CD4-positive, alpha-beta T cell treated with Interleukin-2 at 100 ng/mL for 4 hours (primary cell): ENCODE results near the gene SH3PXD2A.

Experiments used
- DNase-seq: peaks from one replicate; pipeline ENCODE4 v3.0.0-alpha.2; 2020; ENCODE audit warnings: low spot score

Gene SH3PXD2A

GRCh38 chr10:103855424-103855823, at the start of gene SH3PXD2A:
SH3PXD2A (minus strand) TSS chr10:103855576; CDS start chr10:103855266, 310 bp downstream.
- no peak for DNase-seq

DNA sequence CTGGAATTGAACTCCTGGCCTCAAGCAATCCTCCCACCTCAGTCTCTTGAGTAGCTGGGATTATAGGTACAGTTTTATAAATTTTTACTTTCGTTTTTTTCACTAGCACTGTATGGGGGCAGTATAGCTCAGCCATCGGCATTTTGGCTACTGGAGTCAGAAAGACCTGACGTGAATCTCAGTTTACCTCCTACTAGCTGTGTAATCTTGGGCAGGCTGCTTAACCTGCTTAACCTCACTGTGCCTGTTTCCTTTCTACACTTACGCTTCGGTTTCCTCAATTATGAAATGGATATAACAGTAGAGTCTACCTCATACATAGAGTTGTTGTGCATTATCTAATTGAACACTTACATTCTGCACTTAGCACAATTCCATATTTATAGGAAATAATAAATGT, 45.9 kb upstream of the SH3PXD2A start:
- peak; percentile 32 for DNase-seq

DNA sequence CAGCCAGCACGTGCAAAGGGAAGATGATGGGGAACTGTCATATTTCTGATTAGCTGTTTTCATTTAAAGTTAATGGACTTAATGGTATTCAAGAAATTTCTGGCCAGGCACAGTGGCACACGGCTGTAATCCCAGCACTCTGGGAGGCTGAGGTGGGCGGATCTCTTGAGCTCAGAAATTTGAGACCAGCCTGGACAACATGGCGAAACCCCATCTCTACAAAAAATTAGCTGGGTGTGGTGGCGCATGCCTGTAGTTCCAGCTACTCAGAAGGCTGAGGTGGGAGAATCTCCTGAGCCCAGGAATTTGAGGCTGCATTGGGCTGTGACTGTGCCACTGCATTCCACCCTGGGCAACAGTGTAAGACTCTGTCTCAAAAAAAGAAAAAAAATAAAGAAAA, 43.9 kb upstream of the SH3PXD2A start:
- no peak for DNase-seq

DNA sequence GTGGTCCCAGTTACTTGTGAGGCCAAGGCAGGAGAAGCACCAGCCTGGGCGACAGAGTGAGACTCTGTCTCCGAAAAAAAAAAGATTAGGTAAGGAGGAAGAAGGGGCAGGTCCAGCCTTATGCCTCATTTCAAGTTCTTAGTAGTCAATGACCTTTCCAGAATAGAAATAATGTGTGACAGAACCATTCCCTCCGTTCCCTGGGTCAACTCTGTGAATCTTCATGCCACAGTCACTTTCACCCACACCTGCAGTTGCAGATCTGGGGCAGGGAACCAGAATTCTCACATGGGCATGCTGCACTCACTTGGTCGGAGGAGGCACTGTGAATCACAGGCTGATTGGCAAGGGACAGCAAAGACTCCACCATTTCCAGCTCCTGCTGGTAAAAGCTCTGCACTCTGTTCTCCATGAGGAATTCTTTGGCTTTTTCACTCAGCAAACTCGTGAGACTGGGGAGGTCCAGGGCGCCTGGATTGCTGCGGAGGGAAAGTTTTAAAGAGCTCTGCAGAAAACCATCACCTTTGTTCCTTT, 41.9 kb upstream of the SH3PXD2A start:
- no peak for DNase-seq

- DNase-seq: no peak
These were observed 40.8 kb upstream of the SH3PXD2A start for GRCh38 chr10:103896225-103896624.

DNA sequence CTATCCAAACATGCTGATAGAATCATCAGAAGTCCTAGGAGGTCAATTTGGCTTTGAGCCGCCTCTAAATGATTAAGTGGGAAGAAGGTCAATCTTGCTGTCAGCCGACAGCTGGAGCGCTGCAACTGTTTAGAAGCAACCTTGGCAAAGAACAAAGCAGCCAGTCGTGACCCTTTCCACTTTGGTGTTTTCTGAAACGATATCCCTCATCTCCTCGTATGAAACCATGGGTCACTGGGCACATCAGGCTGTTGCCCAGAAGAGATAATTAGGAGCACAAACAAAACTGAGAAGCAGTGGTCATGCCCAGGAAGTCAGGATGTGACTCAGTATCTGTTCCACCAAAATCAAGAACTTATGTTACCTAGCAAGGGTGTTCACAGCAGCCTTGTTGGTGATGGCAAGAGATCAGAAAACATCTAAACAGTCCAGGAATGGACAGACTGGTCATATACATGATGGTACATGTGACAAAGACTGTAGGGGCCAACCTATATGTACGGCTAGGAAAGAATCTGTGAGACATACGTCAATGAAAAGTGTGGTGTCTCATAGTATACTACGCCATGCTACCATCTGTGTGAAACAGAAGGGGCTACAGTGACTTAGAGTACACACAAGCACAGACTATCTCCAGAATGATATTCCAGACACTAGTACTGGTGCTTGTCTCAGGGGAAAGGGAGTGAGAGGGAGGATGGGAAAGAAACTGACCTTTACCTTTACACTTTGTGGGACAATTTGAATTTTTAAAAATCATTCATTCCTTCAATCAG, 40.2 kb upstream of the SH3PXD2A start:
- DNase-seq: peak; percentile 20

- no peak for DNase-seq
These were observed 39.1 kb upstream of the SH3PXD2A start for GRCh38 chr10:103894441-103894864.

GRCh38 chr10:103893817-103894216, 38.4 kb upstream of the SH3PXD2A start:
- no peak for DNase-seq

GRCh38 chr10:103892181-103892580, 36.8 kb upstream of the SH3PXD2A start:
- DNase-seq: no peak

- no peak for DNase-seq
These were observed 35.3 kb upstream of the SH3PXD2A start for GRCh38 chr10:103890688-103891087.

DNA sequence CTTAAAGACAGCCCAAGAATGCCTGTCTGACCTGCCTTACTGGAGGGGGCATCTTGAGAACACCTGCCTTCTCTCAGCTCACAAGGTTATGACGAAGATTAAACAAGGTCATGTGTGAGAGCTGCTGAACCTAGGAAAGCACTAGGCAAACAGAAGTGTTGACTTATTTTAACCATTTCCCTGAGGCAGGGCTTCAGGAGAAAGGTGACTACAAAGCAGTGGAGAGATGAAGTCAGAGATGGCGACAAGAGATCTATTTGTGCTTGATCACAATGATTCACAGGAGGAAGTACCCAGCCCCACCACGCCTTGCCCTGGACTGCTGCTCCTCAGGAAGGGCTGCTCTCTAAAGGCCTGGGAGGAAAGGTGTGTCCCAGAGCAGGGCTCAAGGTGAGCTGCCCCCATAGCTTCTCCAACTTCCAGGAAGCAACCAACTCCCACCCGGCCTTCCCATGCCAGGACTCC, 34.9 kb upstream of the SH3PXD2A start:
- peak; percentile 67 for DNase-seq

GRCh38 chr10:103889121-103889720, 33.8 kb upstream of the SH3PXD2A start:
- no peak for DNase-seq

DNA sequence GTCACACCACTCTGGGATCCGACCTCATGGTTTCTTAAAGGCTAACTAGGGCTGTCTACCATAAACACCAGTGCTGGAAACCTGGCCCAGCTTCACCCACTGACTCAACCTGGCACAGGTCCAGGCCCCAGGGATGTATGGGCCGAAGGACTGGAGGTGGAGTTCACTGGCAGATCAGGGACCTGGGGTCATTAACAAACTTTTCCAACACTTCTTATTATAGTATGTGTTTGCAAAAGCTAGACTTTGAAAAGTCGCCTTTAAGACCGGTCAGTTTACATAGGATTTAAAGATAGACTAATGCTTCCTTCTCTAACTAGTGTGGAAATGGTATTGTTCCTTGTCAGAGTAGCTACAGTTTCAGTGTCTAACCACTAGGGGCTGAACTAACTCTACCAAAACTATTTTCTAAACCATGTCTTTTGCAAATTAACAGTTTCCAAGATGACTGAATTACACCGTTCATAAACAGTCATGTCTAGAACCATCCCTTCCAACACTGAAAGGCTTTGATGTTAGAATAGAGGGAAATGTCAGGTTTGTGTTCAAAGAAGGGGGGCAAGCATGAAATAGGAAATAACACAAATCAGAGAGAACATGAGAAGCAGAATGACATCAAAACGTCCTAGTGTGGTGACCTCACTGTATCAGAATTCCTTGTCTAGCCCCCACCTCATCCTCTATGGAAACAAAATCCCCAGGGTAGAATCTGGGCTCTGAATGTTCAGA, 32.9 kb upstream of the SH3PXD2A start:
- DNase-seq: peak; percentile 79

DNA sequence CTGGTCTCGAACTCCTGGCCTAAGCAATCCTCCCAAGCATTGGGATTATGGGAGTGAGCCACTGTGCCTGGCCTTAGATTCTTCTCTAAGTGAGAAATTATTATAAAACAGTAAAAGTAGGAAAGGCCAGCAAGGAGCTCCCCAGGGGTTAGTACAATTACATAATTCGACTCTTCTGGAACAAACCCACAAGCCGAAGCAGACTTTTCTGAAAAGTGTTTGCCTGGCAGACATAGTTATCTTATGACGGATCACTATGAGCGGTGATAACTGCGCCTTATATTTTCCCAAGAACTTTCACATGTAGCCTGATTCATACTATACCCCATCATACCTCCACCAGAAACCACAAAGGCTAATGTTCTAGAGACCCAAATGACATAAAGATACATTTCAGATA, 30.2 kb upstream of the SH3PXD2A start:
- DNase-seq: no peak

GRCh38 chr10:103884681-103885139, 29.3 kb upstream of the SH3PXD2A start:
- DNase-seq: peak; percentile 24

DNA sequence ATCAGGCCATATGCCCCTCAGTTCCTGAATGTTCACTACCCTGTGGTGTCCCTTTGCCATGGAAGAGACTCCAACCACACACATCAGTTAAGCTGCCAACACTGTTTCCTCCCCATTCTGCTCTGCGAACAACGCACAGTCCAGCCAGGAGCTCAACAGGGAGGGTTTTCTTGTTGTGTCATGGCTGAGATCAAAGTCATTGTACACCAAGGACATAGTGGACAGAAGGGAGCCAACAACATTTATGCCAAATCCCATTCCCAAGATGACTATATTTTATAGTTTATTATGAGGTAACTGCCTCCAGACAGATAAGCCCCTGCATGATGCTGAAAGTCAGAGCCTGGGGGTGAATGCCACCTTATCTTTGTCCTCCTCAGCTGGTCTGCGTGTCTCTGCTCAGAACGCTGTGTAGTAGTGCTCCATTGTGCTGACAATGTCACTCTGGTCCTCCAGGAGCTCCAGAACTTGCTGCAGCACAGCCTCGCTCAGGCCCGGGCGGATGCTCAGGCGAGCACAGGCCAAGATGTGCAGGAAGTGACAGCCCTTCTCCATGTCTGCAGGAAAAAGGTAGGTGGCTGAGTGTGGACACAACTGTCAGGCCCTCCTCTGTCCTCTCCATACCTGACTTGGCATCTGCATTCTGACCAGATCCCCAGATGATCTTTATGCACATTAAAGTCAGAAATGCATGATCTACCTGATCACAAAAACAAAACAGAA, 27.1 kb upstream of the SH3PXD2A start:
- DNase-seq: no peak

DNA sequence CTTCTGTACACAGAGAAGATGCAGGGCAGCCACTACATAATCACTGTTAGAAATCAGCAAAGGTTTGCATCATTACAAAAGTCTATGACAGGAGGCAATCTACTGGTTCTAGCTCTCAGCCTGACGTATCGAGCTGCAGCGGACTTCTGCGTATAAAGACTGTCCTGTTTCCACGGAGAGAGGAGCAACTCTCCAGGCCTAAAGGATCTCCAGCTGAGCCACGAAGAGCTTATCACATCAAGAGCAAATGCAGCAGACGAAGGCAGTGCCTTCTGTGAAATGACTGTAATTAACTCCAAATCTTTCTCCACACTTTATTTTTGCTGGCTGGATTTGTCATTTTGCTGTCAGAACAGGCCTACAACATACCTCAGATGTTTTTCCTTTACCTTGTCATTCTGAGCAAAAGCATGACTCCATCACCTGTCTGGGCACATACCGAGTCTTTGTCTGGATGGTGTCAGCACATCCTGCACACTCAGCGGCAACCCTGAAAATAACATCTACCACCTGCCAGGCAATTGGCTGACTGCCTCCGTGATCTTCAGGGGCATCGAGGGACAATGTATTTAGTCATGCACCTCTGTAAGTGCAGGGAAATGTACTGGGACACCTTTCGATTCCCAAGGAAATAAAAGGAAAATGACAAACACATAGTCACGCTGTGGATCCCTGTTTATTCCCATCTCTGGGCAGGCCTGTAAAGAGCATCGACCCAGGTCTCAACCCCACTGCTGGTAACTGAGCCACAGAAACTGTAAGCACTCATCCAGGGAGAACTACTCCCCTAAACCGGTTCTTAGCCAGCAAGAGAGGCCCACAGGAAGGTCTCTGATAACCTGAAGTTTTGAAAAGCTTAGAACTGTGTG, 26.3 kb upstream of the SH3PXD2A start:
- DNase-seq: no peak

DNA sequence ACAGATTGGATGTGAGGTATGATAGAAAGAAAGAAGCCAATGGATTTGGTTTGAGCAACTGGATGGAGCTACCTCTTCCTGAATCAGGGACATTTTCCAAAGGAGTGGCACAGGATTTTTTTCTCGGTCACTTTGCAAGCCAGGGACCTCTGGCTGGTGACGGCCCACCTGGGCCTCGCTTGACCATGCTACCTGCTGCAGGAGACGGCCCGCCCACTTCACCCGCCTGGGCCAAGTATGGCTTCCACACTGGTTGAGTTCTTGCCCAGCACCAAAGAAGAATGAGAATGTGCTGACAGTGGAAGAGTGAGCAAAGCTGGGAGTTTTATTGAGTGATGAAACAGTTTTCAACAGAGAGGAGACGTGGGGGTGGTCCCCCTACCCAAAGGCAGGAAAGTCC, 24.5 kb upstream of the SH3PXD2A start:
- DNase-seq: no peak

DNA sequence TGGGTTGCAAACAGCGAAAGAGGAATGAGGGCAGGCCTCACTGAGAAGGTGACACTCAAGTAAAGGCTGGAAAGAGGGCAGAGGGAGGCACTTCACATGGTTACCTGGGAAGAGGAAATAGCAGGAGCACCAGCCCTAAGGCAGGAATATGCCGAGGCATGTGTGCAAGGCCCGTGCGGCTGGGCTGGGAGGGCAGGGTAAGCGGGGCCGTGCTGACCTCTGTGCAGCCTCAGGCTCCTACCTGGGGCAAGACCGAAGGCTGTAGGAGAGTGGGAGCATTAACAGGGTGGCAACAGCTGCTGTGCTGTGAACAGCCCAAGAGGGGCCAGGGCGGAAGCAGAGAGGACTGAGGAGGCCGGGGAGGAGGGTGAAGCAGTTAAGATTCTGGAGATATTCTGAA, 24.0 kb upstream of the SH3PXD2A start:
- no peak for DNase-seq

DNA sequence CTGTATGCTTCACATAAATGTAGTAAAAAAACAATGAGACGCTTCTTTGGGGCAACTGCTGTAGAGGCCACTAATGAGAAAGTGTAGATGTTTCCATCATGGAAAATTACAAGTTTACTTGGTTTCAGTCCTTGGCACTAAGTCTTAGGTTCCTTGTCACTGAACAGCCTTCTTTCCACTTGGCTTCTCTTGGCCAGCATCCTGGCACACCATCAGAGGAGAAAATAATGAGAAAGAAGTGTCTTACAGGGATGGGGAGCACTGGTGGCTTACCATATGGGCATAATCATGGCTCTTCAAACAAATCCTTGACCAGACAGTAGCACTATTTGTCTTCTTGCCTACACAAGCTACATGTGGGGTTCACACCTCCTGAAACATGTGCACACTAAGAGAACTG, 22.5 kb upstream of the SH3PXD2A start:
- DNase-seq: no peak

DNA sequence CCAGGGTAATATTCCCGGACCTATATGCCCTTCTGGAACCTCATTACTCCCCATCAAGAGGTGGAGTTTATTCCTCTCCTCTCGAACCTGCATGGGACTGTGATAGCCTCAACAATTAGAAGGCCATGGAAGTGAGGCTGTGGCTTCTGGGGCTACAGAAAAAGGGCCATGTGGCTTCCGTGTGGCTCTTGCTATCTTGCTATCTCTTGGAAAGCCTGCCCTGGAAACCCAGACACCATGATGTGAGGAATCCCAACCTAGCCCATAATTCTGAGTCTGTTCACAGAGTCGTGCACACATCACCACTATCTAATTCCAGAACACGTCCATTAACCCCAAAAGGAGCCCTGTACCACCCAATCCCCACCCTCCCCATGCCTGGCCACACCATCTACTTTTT, 20.8 kb upstream of the SH3PXD2A start:
- no peak for DNase-seq
